HG02610 (cell line): Measurements from ENCODE around the gene LNP1.
A peak's percentile ranks its signal among the peaks of the same experiment; 100 is the strongest.
"Not testable (repeated sequence)": the region's sequence is repeated elsewhere in the genome, so short reads cannot be mapped to it uniquely, and the experiment has no call there.

Experiments
- ATAC-seq: cut with Tn5 transposase; IDR thresholded peaks from one replicate; pipeline ENCODE4 v1.9.1; 2021; ENCODE audit warnings: mild to moderate bottlenecking, moderate library complexity; ENCODE audit not compliant: unreplicated experiment

Gene LNP1

GRCh38 chr3:100471444-100471843, 70.1 kb downstream of the LNP1 start:
- no peak for ATAC-seq

- ATAC-seq = not testable (repeated sequence)
These were observed 76.6 kb downstream of the LNP1 start for GRCh38 chr3:100477851-100478360.

- not testable (repeated sequence) for ATAC-seq
These were observed 77.2 kb downstream of the LNP1 start for GRCh38 chr3:100478521-100478920.

GRCh38 chr3:100480081-100480480, 78.7 kb downstream of the LNP1 start:
- ATAC-seq = no peak

- no peak for ATAC-seq
These were observed 80.8 kb downstream of the LNP1 start for GRCh38 chr3:100482176-100482575.

GRCh38 chr3:100483529-100483928, 82.2 kb downstream of the LNP1 start:
- ATAC-seq = no peak

GRCh38 chr3:100486808-100487207, 85.5 kb downstream of the LNP1 start:
- no peak for ATAC-seq

- ATAC-seq = no peak
These were observed 87.8 kb downstream of the LNP1 start for GRCh38 chr3:100489118-100489517.

- peak; percentile 99 for ATAC-seq
These were observed 91.0 kb downstream of the LNP1 start, which contains the start of gene TMEM45A for GRCh38 chr3:100492059-100493006. TSS of gene TMEM45A (plus strand) at chr3:100492619. CDS start at chr3:100555212, 62,593 bp downstream.

- ATAC-seq = peak; percentile 30
These were observed 95.4 kb downstream of the LNP1 start for GRCh38 chr3:100496711-100497261.

- no peak for ATAC-seq
These were observed 98.3 kb downstream of the LNP1 start for GRCh38 chr3:100499651-100500050.

GRCh38 chr3:100500320-100500880, 99.1 kb downstream of the LNP1 start:
- no peak for ATAC-seq

GRCh38 chr3:100503448-100503847, 102.1 kb downstream of the LNP1 start:
- no peak for ATAC-seq
